AG09309 (cell line): Measurements from ENCODE around the gene PRLH.
"Not testable (repeated sequence)": the region's sequence is repeated elsewhere in the genome, so short reads cannot be mapped to it uniquely, and the experiment has no call there.

Source experiments
- DNase-seq: peaks from one replicate; pipeline ENCODE4 v3.0.0-alpha.2; 2010; ENCODE audit warnings: low read depth
- H3K4me3 ChIP-seq: 2 replicates; pipeline ENCODE4 v1.5.1; 2011; ENCODE audit warnings: mild to moderate bottlenecking, low read depth, low read length, moderate library complexity; ENCODE audit not compliant: control insufficient read depth
- TF ChIP-seq, protein P1 (sequence below): IDR thresholded peaks from 2 replicates; pipeline ENCODE4 v1.5.1; 2011; ENCODE audit warnings: mild to moderate bottlenecking, low read depth, low read length, inconsistent platforms; ENCODE audit not compliant: insufficient read depth, control insufficient read depth; ENCODE audit errors: missing control alignments

PRLH gene

DNA sequence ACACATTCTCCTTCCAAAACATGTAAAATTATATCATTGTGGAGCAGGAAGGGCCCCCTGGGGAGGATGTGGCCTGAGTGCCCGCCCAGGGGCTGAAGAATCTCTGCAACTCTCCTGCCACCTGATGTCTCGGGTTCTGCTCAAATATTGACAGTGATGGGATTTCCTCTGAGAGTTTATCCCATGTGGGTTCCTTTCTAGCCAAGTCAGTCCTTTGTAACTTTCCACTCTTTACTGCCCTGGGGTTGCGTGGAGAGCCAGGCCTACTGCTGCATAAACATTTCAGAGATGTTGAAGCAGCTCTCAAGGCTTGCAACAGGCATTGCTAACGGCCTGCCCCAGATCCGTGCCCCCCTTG is 28.1 kb downstream of the PRLH start:
- H3K4me3 ChIP-seq: no peak overlapping the region
- DNase-seq: no peak
- TF ChIP-seq, protein P1, sequence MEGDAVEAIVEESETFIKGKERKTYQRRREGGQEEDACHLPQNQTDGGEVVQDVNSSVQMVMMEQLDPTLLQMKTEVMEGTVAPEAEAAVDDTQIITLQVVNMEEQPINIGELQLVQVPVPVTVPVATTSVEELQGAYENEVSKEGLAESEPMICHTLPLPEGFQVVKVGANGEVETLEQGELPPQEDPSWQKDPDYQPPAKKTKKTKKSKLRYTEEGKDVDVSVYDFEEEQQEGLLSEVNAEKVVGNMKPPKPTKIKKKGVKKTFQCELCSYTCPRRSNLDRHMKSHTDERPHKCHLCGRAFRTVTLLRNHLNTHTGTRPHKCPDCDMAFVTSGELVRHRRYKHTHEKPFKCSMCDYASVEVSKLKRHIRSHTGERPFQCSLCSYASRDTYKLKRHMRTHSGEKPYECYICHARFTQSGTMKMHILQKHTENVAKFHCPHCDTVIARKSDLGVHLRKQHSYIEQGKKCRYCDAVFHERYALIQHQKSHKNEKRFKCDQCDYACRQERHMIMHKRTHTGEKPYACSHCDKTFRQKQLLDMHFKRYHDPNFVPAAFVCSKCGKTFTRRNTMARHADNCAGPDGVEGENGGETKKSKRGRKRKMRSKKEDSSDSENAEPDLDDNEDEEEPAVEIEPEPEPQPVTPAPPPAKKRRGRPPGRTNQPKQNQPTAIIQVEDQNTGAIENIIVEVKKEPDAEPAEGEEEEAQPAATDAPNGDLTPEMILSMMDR: no peak

DNA sequence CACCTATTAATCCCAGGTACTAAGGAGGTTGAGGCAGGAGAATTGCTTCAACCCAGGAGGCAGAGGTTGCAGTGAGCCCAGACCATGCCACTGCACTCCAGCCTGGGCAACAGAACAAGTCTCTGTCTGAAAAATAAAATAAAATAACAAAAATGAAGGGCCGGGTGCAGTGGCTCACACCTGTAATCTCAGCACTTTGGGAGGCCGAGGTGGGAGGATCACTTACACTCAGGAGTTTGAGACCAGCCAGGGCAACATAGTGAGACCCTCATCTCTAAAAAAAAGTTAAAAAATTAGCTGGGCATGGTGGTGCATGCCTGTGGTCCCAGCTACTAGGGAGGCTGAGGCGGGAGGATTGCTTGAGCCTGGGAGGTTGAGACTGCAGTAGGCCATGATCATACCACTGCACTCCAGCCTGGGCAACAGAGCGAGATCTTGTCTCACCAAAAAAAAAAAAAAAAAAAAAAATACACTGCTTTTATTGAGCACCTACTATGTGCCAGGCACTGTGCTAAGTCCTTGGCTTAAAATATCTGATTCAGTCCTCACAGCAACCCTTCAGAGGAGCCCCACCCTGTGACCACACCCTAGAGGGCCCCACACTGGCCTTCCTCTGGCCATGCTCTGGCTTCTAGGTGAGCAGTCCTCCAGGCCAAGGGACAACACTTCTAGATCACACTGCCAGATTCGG is 29.6 kb downstream of the PRLH start:
- not testable (repeated sequence) for DNase-seq, H3K4me3 ChIP-seq

DNA sequence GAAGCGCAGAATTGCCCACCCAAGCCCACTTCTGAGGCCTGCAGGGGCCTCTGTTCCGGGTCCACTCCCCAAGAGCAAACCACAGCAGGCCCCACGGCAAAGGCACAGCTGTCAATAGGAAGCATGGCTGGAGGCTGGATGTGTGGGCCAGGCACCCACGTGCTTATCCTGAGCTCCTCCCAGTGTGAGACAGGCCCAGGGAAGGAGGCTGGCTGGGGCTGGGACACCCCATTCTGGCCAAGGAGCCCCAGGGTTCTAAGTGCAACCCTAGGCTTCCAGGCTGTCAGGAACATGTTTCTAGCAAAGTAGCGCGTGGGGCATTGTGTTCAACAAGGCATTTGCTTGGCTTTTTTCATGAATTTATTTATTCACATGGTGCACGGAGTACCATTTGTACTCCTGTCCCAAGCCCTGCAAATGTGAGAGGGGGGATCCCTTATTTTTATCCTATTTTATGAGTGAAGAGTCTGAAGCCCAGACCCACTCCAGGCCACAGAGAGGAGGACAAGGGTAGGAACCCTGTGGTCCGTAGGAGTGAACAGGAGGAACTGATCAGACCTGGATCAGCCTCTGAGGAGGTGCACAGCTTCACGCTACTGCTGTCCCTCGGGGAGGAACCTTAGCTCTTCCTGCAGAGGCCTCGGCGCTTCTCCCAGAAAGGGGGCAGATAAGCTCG is 30.3 kb downstream of the PRLH start:
- TF ChIP-seq, protein P1: no peak
- no peak for DNase-seq
- H3K4me3 ChIP-seq: no peak overlapping the region

GRCh38 chr2:237597196-237598145 is 31.1 kb downstream of the PRLH start:
- DNase-seq: no peak
- TF ChIP-seq, protein P1: no peak

GRCh38 chr2:237598468-237599208 is 32.3 kb downstream of the PRLH start:
- no peak for DNase-seq
- TF ChIP-seq, protein P1: no peak
- no peak overlapping the region for H3K4me3 ChIP-seq

More at GRCh38 chr2:237597196-237598145, 31.1 kb downstream of the PRLH start:
- H3K4me3 ChIP-seq: no peak overlapping the region

- TF ChIP-seq, protein P1: no peak
- H3K4me3 ChIP-seq: no peak overlapping the region
- no peak for DNase-seq
Measured at GRCh38 chr2:237599465-237600110, 33.2 kb downstream of the PRLH start.
